K562 (cell line): ENCODE measurements around the gene CLIC3. TPM values are rescaled to one million over a fixed set of nuclear protein-coding genes. Genes with fewer than 3 reads are reported as not detected.

Source experiments
- ASH1L ChIP-seq: fragments of 450-650 bp; IDR thresholded peaks from 2 replicates; pipeline ENCODE4 v1.6.1; 2018; ENCODE audit warnings: borderline replicate concordance, mild to moderate bottlenecking, low read depth; ENCODE audit not compliant: partially characterized antibody
- EGR1 ChIP-seq: fragments of 450-650 bp; conservative IDR thresholded peaks from 2 replicates; pipeline ENCODE4 v1.6.1; 2017; ENCODE audit warnings: mild to moderate bottlenecking
- ELF4 ChIP-seq: fragments of 450-650 bp; formaldehyde crosslinking; IDR thresholded peaks from 2 replicates; pipeline ENCODE4 v1.4.0; 2022; ENCODE audit warnings: missing genetic modification characterization
- ETV6 ChIP-seq, 3 experiments: fragments of 150-350 bp in 1 of 3; sonication (generic) in 1 of 3; formaldehyde crosslinking in 1 of 3; IDR thresholded peaks; 2 replicates each; pipeline versions ENCODE4 v1.6.1 to v1.8.0; 2014 to 2022; ENCODE audit warnings: borderline replicate concordance in 2 of 3, low read depth in 2 of 3, antibody characterized with exemption in 1 of 3, low read length in 1 of 3, mild to moderate bottlenecking in 1 of 3, missing genetic modification reagents in 1 of 3
- HOXB6 ChIP-seq: fragments of 250-450 bp; sonication (Bioruptor Pico); IDR thresholded peaks from 2 replicates; pipeline ENCODE4 v1.5.1; 2022; ENCODE audit warnings: mild to moderate bottlenecking, borderline replicate concordance
- KLF6 ChIP-seq: fragments of 250-450 bp; sonication (Bioruptor Pico); IDR thresholded peaks from 2 replicates; pipeline ENCODE4 v1.4.0; 2020; ENCODE audit warnings: mild to moderate bottlenecking, moderate library complexity, borderline replicate concordance
- LCOR ChIP-seq: sonication (generic); formaldehyde crosslinking; IDR thresholded peaks from 2 replicates; pipeline ENCODE4 v1.8.0; 2022; ENCODE audit warnings: mild to moderate bottlenecking, missing genetic modification reagents
- NELFE ChIP-seq: IDR thresholded peaks from 2 replicates; pipeline ENCODE4 v1.6.1; 2011; ENCODE audit warnings: mild to moderate bottlenecking; ENCODE audit not compliant: insufficient read depth, insufficient read length
- SMARCA4 ChIP-seq: fragments of 450-650 bp; IDR thresholded peaks from 2 replicates; pipeline ENCODE4 v1.6.1; 2016
- SP1 ChIP-seq: sonication (generic); formaldehyde crosslinking; IDR thresholded peaks from 2 replicates; pipeline ENCODE4 v1.8.1; 2022; ENCODE audit warnings: mild to moderate bottlenecking, missing genetic modification reagents
- SRF ChIP-seq, 2 experiments: fragments of 250-450, 450-650 bp in 1 of 2; sonication (Bioruptor Pico) in 1 of 2; sonication (generic) in 1 of 2; formaldehyde crosslinking; IDR thresholded peaks; 2 replicates each; pipeline versions ENCODE4 v1.5.0 to v1.5.1; 2020 to 2022; ENCODE audit warnings: mild to moderate bottlenecking in 1 of 2, missing genetic modification reagents in 1 of 2
- TCF7L2 ChIP-seq: fragments of 150-350 bp; IDR thresholded peaks from 2 replicates; pipeline ENCODE4 v1.6.1; 2016; ENCODE audit warnings: low read depth, mild to moderate bottlenecking, low read length, moderate library complexity
- ZKSCAN3 ChIP-seq: fragments of 250-450 bp; sonication (Bioruptor Pico); IDR thresholded peaks from 2 replicates; pipeline ENCODE4 v1.4.0; 2020
- ZNF239 ChIP-seq: fragments of 250-450 bp; sonication (Bioruptor Pico); IDR thresholded peaks from 2 replicates; pipeline ENCODE4 v1.4.0; 2020; ENCODE audit warnings: mild to moderate bottlenecking
- polyA plus RNA-seq, 8 experiments: library from polyadenylated mRNA; depleted of rRNA in 4 of 8; stranded (reverse) in 5 of 8; unstranded in 3 of 8; fragments of >200 nt; fragmentation: Nextera tagmentation in 2 of 8; fragmentation: Illumina TruSeq in 1 of 8; extraction: Ambion mirVana in 2 of 8; extraction: Trizol in 1 of 8; gene quantifications; 2 replicates each; pipeline versions ENCODE4 v1.2.1 to v1.2.3, GENCODE V29; 2011 to 2014; ENCODE audit warnings: inconsistent platforms in 1 of 8, missing spikeins in 1 of 8
- total RNA-seq, 7 experiments: library from RNA; depleted of rRNA in 6 of 7; stranded (reverse); fragments of >200 nt in 6 of 7; fragmentation: Illumina TruSeq in 2 of 7; extraction: Trizol in 2 of 7; gene quantifications; 2 replicates each; pipeline versions ENCODE4 v1.2.1 to v1.2.3, GENCODE V29; 2011 to 2021; ENCODE audit warnings: low replicate concordance in 1 of 7
- TF ChIP-seq, protein P1 (sequence below): IDR thresholded peaks from 2 replicates; pipeline ENCODE4 v1.6.1; 2012; ENCODE audit warnings: low read depth, low read length, improper control_type of control experiment, borderline replicate concordance
- TF ChIP-seq, protein P2 (sequence below): fragments of 200-800 bp; sonication (Bioruptor generic); IDR thresholded peaks from 2 replicates; pipeline ENCODE4 v1.6.1; 2017; ENCODE audit warnings: missing genetic modification characterization, missing compliant biosample characterization
- TF ChIP-seq, protein P3 (sequence below): IDR thresholded peaks from 2 replicates; pipeline ENCODE4 v1.6.1; 2016; ENCODE audit warnings: missing genetic modification characterization, missing compliant biosample characterization
- TF ChIP-seq, protein P4 (sequence below): fragments of 450-650 bp; IDR thresholded peaks from 2 replicates; pipeline ENCODE4 v1.6.1; 2016; ENCODE audit warnings: low read depth, mild to moderate bottlenecking, moderate library complexity
- TF ChIP-seq, protein P5 (sequence below), 2 experiments: IDR thresholded peaks; 2 replicates each; pipeline ENCODE4 v1.6.1; 2012; ENCODE audit warnings: improper control_type of control experiment in 2 of 2, low read depth in 2 of 2, low read length in 2 of 2, borderline replicate concordance in 1 of 2

CLIC3 gene
- total and polyA plus RNA-seq, 9 of the 15 experiments (the other 6 are each of a cell fraction or from before 2014, with no cell fraction given): 0.27 to 0.29 TPM; not detected in 7

DNA sequence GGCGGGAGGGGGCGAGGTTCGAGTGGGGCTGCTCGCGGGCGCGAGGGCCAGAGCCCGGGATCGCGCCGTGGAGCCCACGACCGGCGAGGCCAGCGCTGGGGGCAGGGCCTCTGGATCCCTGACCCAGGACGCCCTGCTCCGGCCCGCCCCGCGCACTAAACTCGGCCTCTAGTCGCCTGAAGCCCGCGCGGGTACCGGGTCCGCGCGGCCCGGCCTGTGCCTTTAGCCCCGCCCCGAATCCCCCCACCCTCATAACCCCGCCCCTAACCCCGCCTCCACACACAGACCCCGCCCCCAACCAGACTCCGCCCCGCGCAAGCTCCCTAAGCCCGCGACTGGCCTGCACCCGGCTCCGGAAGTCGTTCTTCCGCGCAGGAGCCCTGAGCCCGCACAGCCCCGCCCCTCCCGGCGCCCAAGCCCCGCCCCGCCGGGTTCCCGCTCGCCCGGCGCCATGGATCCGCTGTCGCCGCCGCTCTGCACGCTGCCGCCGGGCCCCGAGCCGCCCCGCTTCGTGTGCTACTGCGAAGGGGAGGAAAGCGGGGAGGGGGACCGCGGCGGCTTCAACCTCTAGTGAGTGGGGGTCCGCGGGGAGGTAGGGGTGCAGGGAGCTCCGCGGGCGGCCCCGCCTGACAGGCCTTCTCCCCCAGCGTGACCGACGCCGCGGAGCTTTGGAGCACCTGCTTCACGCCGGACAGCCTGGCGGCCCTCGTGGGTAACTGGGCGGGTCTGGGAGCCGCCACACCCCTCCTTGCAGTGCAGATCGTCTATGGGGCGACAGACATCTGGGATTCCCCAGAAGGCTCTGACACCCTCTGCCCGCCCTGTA is 4.2 kb downstream of the CLIC3 start, which contains the start of gene PAXX (continued):
- TF ChIP-seq, protein P1, sequence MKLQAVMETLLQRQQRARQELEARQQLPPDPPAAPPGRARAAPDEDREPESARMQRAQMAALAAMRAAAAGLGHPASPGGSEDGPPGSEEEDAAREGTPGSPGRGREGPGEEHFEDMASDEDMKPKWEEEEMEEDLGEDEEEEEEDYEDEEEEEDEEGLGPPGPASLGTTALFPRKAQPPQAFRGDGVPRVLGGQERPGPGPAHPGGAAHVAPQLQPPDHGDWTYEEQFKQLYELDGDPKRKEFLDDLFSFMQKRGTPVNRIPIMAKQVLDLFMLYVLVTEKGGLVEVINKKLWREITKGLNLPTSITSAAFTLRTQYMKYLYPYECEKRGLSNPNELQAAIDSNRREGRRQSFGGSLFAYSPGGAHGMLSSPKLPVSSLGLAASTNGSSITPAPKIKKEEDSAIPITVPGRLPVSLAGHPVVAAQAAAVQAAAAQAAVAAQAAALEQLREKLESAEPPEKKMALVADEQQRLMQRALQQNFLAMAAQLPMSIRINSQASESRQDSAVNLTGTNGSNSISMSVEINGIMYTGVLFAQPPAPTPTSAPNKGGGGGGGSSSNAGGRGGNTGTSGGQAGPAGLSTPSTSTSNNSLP: no peak
- TF ChIP-seq SP1 (peak; percentile 25), ELF4 (CRISPR knock-in tag) (no peak), TCF7L2 (no peak), ZKSCAN3 (CRISPR knock-in tag) (no peak), ETV6 (IDR thresholded peaks at IDR 0.05; ENCODE audit: borderline replicate concordance in 1 of 2, low read depth in 2 of 2, low read length in 1 of 2) (no peak), ETV6 (CRISPR knock-in tag; IDR thresholded peaks at IDR 0.05; ENCODE audit: borderline replicate concordance) (no peak), LCOR (CRISPR knock-in tag) (no peak), ZNF239 (CRISPR knock-in tag) (no peak), KLF6 (no peak), SRF (CRISPR knock-in tag; IDR thresholded peaks at IDR 0.05) (no peak), SMARCA4 (no peak), EGR1 (no peak), ASH1L (no peak), HOXB6 (CRISPR knock-in tag) (no peak), NELFE (no peak)
- TF ChIP-seq, protein P2, sequence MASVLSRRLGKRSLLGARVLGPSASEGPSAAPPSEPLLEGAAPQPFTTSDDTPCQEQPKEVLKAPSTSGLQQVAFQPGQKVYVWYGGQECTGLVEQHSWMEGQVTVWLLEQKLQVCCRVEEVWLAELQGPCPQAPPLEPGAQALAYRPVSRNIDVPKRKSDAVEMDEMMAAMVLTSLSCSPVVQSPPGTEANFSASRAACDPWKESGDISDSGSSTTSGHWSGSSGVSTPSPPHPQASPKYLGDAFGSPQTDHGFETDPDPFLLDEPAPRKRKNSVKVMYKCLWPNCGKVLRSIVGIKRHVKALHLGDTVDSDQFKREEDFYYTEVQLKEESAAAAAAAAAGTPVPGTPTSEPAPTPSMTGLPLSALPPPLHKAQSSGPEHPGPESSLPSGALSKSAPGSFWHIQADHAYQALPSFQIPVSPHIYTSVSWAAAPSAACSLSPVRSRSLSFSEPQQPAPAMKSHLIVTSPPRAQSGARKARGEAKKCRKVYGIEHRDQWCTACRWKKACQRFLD (CRISPR knock-in tag): 0 out of 2 replicates have a peak, but pooled peaks have one; percentile 19
- TF ChIP-seq, protein P3, sequence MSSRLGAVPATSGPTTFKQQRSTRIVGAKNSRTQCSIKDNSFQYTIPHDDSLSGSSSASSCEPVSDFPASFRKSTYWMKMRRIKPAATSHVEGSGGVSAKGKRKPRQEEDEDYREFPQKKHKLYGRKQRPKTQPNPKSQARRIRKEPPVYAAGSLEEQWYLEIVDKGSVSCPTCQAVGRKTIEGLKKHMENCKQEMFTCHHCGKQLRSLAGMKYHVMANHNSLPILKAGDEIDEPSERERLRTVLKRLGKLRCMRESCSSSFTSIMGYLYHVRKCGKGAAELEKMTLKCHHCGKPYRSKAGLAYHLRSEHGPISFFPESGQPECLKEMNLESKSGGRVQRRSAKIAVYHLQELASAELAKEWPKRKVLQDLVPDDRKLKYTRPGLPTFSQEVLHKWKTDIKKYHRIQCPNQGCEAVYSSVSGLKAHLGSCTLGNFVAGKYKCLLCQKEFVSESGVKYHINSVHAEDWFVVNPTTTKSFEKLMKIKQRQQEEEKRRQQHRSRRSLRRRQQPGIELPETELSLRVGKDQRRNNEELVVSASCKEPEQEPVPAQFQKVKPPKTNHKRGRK (tag): no peak
- TF ChIP-seq, protein P4, sequence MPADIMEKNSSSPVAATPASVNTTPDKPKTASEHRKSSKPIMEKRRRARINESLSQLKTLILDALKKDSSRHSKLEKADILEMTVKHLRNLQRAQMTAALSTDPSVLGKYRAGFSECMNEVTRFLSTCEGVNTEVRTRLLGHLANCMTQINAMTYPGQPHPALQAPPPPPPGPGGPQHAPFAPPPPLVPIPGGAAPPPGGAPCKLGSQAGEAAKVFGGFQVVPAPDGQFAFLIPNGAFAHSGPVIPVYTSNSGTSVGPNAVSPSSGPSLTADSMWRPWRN: no peak
- TF ChIP-seq, protein P5, sequence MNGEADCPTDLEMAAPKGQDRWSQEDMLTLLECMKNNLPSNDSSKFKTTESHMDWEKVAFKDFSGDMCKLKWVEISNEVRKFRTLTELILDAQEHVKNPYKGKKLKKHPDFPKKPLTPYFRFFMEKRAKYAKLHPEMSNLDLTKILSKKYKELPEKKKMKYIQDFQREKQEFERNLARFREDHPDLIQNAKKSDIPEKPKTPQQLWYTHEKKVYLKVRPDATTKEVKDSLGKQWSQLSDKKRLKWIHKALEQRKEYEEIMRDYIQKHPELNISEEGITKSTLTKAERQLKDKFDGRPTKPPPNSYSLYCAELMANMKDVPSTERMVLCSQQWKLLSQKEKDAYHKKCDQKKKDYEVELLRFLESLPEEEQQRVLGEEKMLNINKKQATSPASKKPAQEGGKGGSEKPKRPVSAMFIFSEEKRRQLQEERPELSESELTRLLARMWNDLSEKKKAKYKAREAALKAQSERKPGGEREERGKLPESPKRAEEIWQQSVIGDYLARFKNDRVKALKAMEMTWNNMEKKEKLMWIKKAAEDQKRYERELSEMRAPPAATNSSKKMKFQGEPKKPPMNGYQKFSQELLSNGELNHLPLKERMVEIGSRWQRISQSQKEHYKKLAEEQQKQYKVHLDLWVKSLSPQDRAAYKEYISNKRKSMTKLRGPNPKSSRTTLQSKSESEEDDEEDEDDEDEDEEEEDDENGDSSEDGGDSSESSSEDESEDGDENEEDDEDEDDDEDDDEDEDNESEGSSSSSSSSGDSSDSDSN (IDR thresholded peaks at IDR 0.05; ENCODE audit: borderline replicate concordance in 1 of 2, low read depth in 2 of 2, low read length in 2 of 2): 0 out of 4 replicates have a peak, but pooled peaks of 1 of the 2 experiments have one; percentile 23
